ENCODE results near the gene KLF7.

KLF7 gene

GRCh38 chr2:207046724-207047123 is 119.0 kb downstream of the KLF7 start:
- TF ChIP-seq PATZ1 (CRISPR knock-in tag; IDR thresholded peaks at IDR 0.05; ENCODE audit: borderline replicate concordance) (no peak), RARB (CRISPR knock-in tag; IDR thresholded peaks at IDR 0.05) (no peak), ZC3H10 (CRISPR knock-in tag; IDR thresholded peaks at IDR 0.05) (no peak), ISL1 (CRISPR knock-in tag; IDR thresholded peaks at IDR 0.05) (no peak), PPARA (CRISPR knock-in tag; IDR thresholded peaks at IDR 0.05; ENCODE audit: borderline replicate concordance) (no peak), ZNF70 (CRISPR knock-in tag; IDR thresholded peaks at IDR 0.05) (no peak), ZNF565 (CRISPR knock-in tag; conservative IDR thresholded peaks at IDR 0.05; ENCODE audit: low read depth) (no peak), BACH2 (CRISPR knock-in tag; IDR thresholded peaks at IDR 0.05; ENCODE audit: borderline replicate concordance) (no peak)
- TF ChIP-seq, protein P1, sequence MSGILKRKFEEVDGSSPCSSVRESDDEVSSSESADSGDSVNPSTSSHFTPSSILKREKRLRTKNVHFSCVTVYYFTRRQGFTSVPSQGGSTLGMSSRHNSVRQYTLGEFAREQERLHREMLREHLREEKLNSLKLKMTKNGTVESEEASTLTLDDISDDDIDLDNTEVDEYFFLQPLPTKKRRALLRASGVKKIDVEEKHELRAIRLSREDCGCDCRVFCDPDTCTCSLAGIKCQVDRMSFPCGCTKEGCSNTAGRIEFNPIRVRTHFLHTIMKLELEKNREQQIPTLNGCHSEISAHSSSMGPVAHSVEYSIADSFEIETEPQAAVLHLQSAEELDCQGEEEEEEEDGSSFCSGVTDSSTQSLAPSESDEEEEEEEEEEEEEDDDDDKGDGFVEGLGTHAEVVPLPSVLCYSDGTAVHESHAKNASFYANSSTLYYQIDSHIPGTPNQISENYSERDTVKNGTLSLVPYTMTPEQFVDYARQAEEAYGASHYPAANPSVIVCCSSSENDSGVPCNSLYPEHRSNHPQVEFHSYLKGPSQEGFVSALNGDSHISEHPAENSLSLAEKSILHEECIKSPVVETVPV (CRISPR knock-in tag; IDR thresholded peaks at IDR 0.05), result no peak
- TF ChIP-seq, protein P2, sequence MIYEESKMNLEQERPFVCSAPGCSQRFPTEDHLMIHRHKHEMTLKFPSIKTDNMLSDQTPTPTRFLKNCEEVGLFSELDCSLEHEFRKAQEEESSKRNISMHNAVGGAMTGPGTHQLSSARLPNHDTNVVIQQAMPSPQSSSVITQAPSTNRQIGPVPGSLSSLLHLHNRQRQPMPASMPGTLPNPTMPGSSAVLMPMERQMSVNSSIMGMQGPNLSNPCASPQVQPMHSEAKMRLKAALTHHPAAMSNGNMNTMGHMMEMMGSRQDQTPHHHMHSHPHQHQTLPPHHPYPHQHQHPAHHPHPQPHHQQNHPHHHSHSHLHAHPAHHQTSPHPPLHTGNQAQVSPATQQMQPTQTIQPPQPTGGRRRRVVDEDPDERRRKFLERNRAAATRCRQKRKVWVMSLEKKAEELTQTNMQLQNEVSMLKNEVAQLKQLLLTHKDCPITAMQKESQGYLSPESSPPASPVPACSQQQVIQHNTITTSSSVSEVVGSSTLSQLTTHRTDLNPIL (CRISPR knock-in tag; IDR thresholded peaks at IDR 0.05; ENCODE audit: low read depth), result no peak

GRCh38 chr2:207045531-207045930 is 120.2 kb downstream of the KLF7 start:
- no peak for ATAC-seq

More at GRCh38 chr2:207046724-207047123, 119.0 kb downstream of the KLF7 start:
- ATAC-seq, result no peak

DNA sequence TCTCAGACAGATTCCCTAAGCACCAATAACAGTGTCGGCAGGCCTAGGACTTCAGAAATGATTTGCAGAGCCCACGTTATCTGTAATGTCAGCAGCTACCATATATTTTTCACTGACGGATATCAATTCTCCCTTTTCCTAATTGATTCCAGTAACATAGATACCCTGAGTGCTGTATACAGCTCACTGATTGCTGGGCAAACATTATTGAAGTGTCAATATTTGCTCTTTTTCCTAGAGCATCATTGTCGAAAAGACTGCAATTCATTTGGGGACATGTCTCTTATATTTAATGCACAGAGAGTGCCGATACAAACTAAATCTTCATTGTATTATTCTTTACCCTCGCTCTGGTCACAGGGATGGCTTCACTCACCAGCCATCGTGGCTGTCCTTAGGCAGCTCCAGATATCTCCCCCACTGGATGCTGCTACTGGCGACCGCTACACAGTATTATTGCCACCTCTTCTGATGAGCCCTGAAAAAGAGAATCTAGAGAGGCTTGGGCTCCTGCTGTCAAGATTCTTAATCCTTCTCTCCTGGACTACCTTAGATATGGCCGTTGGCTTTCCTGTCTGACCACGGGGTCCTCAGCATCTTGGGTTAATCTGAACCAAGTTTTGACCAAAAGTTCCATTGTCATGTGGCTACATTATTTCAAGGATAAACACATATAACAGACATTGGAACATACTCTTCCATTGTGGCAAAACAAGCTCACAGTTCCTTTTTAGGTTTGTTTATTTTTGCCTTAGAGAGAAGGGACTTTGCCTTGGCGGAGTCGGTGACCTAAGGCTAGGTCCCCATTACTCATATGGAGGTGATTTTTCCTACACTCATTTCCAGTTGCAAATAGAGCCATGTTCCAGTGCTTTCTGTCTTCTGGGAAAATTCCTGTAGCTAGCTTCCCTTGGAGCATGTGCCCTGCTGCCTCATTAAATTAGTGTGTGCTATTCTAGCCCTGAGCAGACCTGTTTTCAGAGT is 121.1 kb downstream of the KLF7 start:
- TF ChIP-seq ESRRG (CRISPR knock-in tag; IDR thresholded peaks at IDR 0.05) (no peak), BACH2 (CRISPR knock-in tag; IDR thresholded peaks at IDR 0.05; ENCODE audit: borderline replicate concordance) (no peak), ARNTL (CRISPR knock-in tag; IDR thresholded peaks at IDR 0.05; ENCODE audit: borderline replicate concordance, low read depth) (no peak), PATZ1 (CRISPR knock-in tag; IDR thresholded peaks at IDR 0.05; ENCODE audit: borderline replicate concordance) (no peak), ZNF8 (CRISPR knock-in tag; IDR thresholded peaks at IDR 0.05) (no peak), TOX (CRISPR knock-in tag; IDR thresholded peaks at IDR 0.05; ENCODE audit: borderline replicate concordance) (no peak), ZC3H10 (CRISPR knock-in tag; IDR thresholded peaks at IDR 0.05) (no peak), SNAI2 (CRISPR knock-in tag; IDR thresholded peaks at IDR 0.05) (no peak), TSHZ2 (CRISPR knock-in tag; IDR thresholded peaks at IDR 0.05) (no peak), POU6F1 (CRISPR knock-in tag; IDR thresholded peaks at IDR 0.05; ENCODE audit: borderline replicate concordance, low read depth) (no peak), ZNF70 (CRISPR knock-in tag; IDR thresholded peaks at IDR 0.05) (no peak)
- TF ChIP-seq, protein P2 (CRISPR knock-in tag; IDR thresholded peaks at IDR 0.05; ENCODE audit: low read depth), result no peak
- TF ChIP-seq, protein P1 (CRISPR knock-in tag; IDR thresholded peaks at IDR 0.05), result no peak
- ATAC-seq, result peak; percentile 26; the same call in 1 of the 3 replicates

More at GRCh38 chr2:207045531-207045930, 120.2 kb downstream of the KLF7 start:
- no peak for TF ChIP-seq TCF4 (CRISPR knock-in tag; IDR thresholded peaks at IDR 0.05; ENCODE audit: borderline replicate concordance)
